ENCODE results near the gene CEP170B.
"Not testable (repeated sequence)": the region's sequence is repeated elsewhere in the genome, so short reads cannot be mapped to it uniquely, and the experiment has no call there.

Gene CEP170B

DNA sequence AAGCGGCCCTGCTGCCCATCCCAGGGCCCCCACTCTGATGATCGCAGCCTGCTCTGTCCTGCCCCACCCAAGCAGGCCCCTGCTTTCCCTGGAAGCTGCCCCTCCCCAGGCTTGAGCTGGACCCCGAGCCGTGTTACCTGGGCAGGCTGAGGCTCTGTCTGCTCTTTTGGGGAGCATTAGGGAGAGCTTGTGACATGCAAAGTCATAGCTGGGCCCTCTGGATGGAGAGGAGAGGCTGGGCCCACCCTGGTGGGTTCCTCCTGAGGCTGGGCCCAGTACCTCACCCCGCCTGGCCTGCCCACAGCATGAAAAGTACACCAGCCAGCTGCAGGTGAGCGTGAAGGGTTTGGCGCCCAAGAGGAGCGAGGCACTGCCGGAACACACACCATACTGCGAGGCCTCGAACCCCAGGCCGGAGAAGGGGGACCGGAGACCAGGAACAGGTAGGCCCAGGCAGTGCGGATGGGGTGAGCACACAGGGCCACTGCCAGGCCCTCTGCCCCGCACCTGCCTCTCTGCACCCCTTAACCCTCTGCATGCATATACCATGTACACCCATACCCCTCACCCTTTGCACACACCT is 15.0 kb downstream of the CEP170B start:
- DNase-seq: no peak

DNA sequence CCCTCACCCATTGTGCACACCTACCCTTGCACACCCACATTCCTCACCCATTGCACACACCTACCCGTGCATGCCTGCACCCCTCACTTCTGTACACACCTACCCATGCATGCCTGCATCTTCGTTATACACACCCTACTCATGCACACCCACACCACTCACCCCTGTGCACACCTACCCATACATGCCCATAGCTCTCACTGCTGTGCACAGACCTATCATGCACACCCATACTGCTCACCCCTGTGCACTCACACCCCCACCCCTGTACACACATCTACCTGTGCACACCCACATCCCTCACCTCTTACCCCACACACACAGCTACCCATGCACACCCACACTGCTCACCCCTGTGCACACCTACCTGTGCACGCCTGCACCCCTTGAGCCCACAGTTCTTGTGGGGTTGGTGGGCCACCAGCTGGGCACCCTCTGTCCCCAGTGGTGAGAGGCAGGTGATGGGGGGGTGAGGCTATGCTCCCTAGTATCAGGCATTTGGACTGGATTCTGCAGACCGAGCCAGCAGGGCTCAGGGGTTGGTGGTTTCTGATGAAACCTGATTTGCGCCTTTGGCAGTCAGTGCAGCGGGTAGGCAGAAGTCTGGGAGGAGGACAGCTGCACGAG is 15.6 kb downstream of the CEP170B start:
- no peak for DNase-seq

DNA sequence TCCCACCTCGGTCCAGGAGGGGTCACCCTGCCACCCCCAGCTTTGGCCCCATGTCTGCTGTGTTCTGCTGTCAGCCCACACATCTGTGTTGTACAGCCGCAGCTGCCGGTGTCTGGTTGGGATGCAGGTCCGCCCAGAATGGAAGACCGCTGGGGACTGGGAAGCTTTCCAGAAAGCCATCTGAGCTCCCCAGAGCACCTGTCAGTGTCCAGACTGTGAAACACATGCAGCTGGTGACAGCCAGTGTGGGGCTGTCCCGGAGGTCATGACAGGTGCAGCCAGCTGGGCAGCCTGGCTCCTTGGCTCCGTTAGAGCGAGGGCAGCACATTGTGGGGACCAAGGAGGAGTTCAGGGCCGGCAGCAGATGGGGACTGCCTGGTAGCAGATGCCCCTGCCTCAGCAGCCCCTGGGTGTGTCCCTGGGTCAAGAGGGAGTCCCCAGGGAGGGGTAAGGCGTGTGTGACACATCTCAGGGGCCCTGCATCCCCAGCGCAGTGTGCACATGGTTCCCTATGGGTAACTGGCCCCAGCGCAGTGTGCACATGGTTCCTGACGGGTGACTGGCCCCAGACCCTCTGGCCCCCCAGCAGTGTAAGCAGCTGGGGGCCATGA is 16.4 kb downstream of the CEP170B start:
- DNase-seq: no peak

DNA sequence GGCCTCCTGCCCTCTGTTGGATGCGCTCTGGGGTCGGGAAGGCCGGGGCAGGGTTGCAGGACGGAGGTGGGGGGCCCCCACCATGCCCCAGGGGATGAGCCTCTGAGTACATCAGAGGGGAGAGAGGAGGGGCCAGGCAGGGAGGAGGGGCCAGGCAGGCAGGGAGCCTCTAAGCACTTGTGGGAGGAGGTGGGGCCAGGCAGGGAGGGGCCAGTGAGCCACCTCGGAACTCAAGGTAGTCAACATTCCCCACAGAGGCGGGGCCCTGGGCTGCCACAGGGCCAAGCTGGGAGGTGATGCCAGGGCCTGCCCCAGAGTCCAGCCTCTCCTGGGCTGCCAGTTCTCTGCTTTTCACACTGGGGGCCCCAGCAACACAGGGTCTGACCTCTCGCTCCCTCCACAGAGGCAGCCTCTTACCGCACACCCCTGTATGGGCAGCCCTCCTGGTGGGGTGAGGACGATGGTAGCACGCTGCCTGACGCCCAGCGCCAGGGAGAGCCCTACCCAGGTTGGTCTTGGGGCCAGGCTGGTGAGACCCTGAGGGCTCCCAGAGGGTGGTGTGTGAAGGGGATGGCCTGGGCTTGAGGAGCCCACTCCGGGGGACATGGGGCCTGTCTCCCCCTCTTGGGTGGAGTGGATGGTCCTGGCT is 17.4 kb downstream of the CEP170B start:
- DNase-seq: no peak

DNA sequence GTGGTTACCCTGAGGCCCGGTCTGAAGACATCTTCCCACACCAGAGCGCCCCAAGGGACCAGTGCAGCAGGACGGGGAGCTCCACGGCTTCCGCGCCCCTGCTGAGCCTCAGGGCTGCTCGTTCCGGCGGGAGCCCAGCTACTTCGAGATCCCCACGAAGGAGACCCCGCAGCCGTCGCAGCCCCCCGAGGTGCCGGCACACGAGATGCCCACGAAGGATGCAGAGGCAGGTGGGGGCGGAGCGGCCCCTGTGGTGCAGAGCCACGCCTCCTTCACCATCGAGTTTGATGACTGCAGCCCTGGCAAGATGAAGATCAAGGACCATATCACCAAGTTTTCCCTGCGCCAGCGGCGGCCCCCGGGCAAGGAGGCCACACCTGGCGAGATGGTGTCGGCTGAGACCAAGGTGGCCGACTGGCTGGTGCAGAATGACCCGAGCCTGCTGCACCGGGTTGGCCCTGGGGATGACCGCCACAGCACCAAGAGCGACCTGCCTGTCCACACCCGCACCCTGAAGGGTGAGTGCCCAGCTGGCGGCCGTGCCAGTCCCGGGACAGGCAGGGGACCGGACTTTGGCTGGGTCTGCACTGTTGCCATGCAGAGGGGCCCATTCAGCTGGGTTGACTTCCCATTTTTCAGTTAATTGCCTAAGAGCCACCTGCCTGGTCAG is 18.1 kb downstream of the CEP170B start:
- no peak for DNase-seq

DNA sequence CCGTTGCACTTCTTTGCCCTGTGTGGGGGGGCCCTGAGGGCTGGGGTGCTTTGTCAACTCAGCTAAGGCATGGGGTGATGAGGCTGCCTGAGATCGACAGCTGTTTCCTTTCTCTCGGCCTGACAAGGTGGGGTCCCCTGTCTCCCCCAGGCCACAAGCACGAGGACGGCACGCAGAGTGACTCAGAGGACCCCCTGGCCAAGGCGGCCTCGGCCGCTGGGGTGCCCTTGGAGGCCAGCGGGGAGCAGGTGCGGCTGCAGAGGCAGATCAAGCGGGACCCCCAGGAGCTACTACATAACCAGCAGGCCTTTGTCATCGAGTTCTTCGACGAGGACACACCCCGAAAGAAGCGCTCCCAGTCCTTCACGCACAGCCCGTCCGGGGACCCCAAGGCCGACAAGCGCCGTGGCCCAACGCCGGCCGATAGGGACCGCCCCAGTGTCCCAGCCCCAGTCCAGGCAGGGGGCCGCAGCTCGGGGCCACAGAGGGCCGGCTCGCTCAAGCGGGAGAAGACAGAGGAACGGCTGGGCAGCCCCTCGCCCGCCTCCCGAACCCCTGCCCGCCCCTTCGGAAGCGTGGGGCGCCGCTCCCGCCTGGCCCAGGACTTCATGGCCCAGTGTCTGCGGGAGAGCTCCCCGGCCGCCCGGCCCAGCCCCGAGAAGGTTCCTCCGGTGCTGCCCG is 18.8 kb downstream of the CEP170B start:
- DNase-seq: no peak

DNA sequence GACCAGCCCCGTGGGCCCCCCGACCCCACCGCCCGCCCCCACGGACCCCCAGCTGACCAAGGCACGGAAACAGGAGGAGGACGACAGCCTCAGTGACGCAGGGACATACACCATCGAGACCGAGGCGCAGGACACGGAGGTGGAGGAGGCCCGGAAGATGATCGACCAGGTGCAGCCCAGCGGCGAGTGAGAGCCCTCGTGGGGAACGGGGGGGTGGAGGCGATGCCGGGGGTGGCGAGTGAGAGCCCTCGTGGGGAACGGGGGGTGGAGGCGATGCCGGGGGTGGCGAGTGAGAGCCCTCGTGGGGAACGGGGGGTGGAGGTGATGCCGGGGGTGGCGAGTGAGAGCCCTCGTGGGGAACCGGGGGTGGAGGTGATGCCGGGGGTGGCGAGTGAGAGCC is 19.3 kb downstream of the CEP170B start:
- DNase-seq: not testable (repeated sequence)

DNA sequence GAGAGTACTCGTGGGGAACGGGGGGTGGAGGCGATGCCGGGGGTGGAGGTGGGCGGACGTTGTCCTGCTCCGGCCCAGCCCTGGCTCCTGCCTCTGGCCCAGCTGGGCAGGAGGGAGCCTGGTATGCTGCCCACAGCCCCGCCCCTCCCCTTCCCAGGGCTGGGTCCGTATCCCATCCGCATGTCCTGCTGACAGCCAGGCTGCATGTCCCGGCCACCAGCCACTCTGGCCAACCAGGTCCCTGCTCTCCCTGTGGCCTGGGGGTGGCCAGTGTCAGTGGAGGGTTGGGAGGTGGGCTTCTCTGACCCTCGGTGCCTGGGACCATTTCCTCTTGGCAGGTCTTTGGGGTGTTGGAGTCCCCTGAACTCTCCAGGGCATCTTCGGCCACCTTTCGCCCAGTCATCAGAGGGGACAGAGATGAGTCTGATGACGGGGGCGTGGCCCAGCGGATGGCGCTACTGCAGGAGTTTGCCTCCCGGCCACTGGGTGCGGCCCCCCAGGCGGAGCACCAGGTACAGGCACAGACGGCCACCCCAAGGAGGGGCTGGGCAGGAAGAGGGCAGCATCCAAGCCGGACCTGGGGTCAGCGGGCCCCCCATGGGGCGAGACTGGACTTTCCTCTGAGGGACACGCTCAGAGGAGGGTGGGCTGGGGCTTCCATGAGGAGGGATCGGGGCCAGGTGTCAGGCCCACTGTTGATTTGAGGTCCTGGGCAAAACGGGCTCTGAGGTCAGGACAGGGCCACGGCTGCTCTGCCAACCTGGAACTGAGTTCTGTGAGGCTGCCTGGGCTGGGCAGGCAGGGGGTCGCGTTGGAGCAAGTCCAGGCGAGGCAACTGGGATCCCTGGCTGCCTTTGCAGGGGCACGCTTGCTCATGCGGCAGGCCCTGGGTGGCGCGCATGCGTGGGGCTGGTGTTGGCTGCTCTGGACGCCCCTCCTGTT is 20.2 kb downstream of the CEP170B start:
- DNase-seq: no peak

DNA sequence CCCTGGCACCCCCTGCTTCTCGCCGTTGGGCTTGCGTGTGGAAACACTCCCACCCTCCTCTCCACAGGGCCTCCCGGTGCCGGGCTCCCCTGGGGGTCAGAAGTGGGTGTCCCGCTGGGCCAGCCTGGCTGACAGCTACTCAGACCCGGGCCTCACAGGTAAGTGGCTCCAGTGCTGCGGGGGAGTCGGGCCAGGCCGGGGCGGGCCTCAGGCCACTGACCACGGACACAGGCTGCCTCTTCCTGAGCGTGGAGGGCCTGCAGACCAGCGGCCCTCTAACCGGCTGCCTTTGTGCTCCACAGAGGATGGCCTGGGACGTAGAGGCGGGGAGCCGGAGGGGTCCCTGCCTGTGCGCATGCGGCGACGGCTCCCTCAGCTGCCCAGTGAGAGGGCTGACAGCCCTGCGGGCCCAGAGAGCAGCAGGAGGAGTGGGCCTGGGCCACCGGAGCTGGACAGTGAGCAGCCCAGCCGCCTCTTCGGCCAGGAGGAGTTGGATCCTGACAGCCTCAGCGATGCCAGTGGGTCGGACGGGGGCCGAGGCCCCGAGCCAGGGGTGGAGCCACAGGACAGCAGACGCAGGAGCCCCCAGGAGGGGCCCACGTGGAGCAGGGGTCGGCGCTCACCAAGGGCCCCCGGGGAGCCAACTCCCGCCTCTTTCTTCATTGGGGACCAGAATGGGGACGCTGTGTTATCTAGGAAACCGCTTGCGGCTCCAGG is 21.1 kb downstream of the CEP170B start:
- DNase-seq: no peak

DNA sequence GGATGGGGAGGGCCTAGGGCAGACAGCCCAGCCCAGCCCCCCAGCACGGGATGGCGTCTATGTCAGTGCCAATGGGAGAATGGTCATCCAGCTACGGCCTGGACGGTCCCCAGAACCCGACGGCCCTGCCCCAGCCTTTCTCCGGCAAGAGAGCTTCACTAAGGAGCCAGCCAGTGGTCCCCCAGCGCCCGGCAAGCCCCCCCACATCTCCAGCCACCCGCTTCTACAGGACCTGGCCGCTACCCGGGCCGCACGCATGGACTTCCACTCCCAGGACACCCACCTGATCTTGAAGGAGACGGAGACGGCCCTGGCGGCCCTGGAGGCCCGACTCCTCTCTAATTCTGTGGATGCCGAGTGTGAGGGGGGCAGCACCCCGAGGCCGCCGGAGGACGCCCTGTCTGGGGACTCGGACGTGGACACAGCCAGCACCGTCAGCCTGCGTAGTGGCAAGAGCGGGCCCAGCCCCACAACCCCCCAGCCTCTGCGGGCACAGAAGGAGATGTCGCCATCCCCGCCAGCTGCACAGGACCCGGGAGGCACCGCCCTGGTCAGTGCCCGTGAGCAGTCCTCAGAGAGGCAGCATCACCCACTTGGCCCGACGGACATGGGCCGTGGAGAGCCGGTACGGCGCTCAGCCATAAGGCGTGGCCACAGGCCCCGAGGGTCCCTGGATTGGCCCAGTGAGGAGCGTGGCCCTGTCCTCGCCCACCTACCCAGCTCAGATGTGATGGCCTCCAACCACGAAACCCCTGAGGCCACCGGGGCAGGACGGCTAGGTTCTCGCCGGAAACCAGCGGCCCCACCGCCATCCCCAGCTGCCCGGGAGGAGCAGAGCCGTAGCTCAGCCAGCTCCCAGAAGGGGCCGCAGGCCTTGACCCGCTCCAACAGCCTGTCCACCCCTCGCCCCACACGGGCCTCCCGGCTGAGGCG is 21.9 kb downstream of the CEP170B start:
- no peak for DNase-seq

DNA sequence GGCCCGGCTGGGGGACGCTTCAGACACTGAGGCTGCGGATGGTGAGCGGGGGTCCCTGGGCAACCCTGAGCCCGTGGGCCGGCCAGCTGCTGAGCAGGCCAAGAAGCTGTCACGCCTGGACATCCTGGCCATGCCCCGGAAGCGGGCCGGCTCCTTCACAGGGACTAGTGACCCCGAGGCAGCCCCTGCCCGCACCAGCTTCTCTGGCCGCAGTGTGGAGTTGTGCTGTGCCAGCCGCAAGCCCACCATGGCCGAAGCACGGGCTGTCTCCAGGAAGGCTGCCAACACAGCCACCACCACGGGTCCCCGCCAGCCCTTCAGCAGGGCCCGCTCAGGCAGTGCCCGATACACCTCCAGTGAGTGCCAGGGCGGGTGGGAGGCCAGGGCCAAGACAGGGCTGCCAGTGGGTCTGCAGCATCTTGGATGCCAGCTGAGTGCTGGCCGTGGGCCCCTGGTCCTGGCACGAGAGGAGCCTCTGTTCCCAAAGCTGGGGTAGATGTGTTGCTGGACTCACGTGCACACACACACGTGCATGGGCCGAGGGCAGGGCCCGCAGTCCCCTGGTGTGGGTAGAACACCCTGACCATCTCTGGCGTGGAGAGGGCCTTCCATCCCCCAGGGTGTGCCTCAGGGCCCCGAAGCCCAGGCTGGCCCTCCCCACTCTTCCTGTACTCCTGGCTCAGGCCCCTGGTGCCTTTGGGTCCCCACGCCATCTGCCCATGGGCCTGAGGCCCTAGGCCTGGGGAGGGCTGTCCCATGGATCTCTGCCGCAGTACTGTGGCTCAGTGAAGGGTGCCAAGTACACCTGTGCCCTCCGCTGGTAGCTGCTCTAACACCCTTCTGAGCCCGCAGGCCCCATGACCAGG is 22.8 kb downstream of the CEP170B start:
- no peak for DNase-seq

DNA sequence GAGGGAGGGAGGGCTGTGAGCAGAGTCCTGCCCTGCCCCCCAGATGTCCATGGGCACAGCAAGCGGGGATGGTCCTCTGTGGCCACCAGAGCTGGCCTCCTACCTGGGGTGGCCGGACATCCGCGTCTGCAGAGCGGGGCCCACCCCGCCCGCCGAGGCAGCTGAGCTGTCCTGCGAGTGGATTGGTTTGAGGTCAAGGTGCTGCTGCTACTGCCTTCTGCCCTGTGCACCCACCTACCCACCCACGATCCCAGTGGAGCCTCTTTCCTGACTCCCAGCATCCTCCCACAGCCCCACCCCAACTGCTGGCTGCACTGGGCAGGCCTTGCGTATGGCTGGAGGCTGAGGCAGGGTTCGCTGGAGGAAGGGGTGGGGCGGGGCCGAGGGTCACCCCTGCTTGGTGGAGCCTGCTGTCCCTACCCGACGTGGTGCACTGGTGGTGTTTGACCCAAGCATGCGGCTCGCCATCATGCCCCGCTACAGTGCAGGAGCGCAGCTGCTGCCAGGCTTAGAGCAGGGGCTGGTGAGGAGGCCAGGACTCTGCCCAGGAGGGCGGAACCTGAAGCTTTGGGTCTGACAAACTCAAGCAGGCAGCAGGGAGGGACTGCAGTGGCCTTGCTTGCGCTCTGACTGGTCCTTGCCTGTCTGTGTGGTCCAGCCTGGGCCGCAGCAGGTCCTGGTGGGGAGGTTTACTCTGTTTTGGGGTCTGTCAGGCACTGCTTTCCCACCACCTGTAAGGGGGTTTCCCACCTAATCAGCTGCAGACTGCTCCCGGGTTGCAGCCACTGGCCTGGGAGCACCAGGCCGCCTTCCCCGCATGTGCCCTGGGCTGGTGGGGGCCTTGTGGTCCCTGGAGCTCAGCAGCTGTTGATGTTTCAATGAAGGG is 23.7 kb downstream of the CEP170B start:
- DNase-seq: no peak

DNA sequence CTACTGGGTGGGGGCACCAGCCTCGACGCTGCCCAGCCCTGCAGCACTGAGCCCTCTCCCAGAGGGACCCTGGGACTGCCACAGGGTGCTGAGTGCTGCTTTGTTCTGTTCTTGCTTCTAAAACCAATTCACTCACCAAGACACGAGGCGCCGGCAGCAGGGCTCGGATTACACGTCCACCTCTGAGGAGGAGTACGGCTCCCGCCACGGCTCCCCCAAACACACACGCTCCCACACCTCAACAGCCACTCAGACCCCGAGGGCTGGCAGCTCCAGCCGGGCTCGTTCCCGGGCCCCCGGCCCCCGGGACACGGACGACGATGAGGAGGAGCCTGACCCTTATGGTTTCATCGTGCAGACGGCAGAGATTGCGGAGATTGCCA is 24.3 kb downstream of the CEP170B start:
- DNase-seq: no peak

DNA sequence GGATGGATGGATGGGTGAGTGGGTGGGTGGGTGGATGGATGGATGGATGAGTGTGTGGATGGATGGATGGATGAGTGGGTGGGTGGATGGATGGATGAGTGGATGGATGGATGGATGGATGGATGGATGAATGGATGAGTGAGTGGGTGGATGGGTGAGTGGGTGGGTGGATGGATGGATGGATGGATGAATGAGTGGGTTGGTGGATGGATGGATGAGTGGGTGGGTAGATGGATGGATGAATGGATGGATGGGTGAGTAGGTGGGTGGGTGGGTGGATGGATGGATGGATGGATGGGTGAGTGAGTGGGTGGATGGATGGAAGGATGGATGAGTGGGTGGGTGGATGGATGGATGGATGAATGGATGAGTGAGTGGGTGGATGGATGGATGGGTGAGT is 25.2 kb downstream of the CEP170B start:
- DNase-seq: not testable (repeated sequence)

DNA sequence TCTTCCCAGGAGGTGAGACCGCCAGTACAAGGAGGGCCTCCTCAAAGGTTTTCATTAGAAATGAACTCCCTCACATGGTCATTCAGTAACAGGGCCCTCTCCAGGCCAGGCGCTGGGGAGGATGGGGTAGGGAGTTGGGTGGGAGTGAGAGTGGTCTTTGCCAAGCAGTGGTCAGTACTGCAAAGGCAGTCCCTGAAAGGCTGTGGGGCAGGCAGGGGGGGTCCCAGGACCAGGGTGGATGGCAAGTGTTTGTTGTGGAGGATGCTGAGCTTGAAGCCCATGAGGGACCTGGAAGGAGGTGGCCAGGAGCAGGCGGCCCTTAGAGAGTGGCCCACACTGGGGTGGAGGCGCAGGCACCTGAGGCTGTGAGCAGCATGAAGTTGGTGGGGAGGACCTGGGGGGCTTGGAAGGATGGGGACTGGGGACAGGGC is 26.1 kb downstream of the CEP170B start:
- DNase-seq: no peak

DNA sequence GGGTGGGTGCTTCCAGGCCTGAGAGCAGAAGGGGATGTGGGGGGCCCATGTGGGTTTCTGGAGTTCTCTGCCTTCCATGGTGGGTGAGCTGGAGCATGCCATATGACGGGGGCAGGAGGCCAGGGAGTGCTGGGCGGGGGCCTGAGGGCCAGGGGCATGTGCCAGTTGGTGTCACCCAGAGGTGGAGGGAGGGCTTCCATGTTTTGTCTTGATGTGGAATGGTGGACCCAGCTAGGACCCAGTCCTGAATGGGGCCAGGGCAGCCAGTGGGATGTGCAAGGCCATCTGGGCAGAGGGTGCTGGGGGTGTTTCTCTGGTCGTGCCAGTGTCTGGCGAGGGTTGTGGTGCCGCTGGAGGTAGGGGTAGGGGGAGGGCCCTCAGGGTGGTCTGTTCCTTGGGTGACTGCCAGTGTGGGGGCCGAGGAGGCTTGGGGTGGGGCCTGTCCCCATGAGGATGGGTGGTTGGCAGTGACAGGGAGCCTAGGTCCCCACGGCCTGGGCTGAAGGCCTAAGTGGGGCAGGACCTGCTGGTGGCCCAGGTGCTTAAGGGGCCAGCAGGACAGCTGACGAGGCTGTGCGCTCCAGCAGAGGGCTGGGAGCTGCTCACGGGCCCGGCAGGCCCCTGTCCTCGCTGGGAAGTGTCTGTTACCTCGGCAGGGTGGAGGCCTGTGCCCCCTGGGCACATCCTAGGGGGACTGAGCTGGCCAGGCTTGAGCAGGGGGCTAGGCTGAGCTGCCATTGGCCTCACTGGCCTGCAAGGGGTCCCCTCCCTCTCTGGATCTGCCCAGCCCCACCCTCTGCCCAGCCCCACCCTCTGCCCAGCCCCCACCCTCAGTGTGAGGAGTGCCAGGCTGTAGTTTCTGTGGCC is 26.8 kb downstream of the CEP170B start:
- no peak for DNase-seq
